Skeletal muscle tissue (tissue), 4 donors: ENCODE results near the gene FBXW7. TPM values are rescaled to one million over a fixed set of nuclear protein-coding genes. Genes with fewer than 3 reads are reported as not detected.

Experiments used
- H3K27ac ChIP-seq: one replicate; pipeline ENCODE4 v1.7.0; 2013; ENCODE audit warnings: mild to moderate bottlenecking, low read depth, low read length, inconsistent platforms
- H3K27me3 ChIP-seq, 3 donors: one replicate each; pipeline ENCODE4 v1.7.0; 2013; ENCODE audit warnings: low read length in 3 of 3; ENCODE audit not compliant: control insufficient read depth in 3 of 3, insufficient read depth in 3 of 3
- H3K36me3 ChIP-seq, 3 donors: one replicate each; pipeline ENCODE4 v1.7.0; 2013; ENCODE audit warnings: low read length in 3 of 3; ENCODE audit not compliant: control insufficient read depth in 3 of 3, insufficient read depth in 3 of 3
- H3K4me1 ChIP-seq, 3 donors: one replicate each; pipeline ENCODE4 v1.7.0; 2013; ENCODE audit warnings: low read length in 3 of 3, mild to moderate bottlenecking in 3 of 3; ENCODE audit not compliant: control insufficient read depth in 3 of 3, insufficient read depth in 3 of 3
- H3K4me3 ChIP-seq, 3 donors: one replicate each; pipeline ENCODE4 v1.7.0; 2013; ENCODE audit warnings: low read length in 3 of 3
- H3K9ac ChIP-seq, 3 donors: one replicate each; pipeline ENCODE4 v1.7.0; 2013; ENCODE audit warnings: low read length in 3 of 3, mild to moderate bottlenecking in 3 of 3, moderate library complexity in 2 of 3, low read depth in 1 of 3
- H3K9me3 ChIP-seq, 3 donors: one replicate each; pipeline ENCODE4 v1.7.0; 2013; ENCODE audit warnings: low read length in 3 of 3; ENCODE audit not compliant: control insufficient read depth in 3 of 3
- total RNA-seq: library from RNA; depleted of rRNA; stranded (reverse); fragments of >200 nt; gene quantifications from one replicate; pipeline ENCODE4 v1.2.3, GENCODE V29; 2014
- donor health status: Osteomylitis.

Gene FBXW7
- total RNA-seq, 1 donor from 2014 or later: 102 TPM

DNA sequence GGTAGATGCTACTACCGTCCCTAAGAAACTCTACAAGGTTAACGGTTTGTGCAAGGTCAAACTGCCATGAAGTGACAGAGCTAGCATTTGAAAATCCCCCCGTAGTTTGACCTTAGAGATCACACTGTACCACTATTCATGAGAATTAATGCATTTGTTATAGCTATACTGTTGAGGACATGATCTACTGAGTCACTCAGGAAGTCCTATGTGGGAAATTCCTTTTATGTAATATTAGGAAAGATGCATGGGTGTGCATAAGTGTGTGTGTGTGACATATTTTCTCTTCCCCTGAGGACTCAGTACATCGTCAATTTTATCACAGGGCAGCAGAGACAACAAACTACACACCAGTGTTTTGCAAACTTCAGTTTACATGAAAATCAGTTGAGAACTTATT lies 141.1 kb downstream of the FBXW7 start:
- Histone ChIP-seq H3K9ac (no peak overlapping the region), H3K4me1 (no peaks in the 10 kb centered on the region), H3K4me3 (no peak overlapping the region), H3K9me3 (no peaks in the 10 kb centered on the region), H3K27me3 (no peaks in the 10 kb centered on the region), H3K27ac (no peak overlapping the region), H3K36me3 (no peaks in the 10 kb centered on the region)

DNA sequence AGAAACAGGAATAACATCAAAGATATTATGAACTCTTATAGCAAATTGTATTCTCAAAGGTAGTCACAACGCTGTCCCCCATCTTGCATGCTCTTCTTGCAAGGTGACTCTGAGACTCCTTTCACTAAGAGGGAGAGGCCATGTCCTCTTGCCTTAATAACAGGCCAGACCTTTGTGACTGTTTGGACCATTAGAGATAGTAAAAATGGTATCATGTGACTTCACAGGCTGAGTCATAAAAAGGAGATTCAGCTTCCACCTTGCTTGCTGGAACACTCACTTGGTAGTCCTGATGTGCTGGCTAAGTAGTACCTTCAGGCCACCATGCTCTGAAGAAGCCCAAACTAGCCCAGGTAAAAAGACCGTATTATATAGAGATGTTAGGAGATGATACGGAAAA lies 143.8 kb downstream of the FBXW7 start:
- Histone ChIP-seq H3K4me3 (no peak overlapping the region), H3K36me3 (no peaks in the 10 kb centered on the region), H3K27ac (no peak overlapping the region), H3K27me3 (no peaks in the 10 kb centered on the region), H3K9me3 (no peaks in the 10 kb centered on the region), H3K4me1 (no peaks in the 10 kb centered on the region), H3K9ac (no peak overlapping the region)

DNA sequence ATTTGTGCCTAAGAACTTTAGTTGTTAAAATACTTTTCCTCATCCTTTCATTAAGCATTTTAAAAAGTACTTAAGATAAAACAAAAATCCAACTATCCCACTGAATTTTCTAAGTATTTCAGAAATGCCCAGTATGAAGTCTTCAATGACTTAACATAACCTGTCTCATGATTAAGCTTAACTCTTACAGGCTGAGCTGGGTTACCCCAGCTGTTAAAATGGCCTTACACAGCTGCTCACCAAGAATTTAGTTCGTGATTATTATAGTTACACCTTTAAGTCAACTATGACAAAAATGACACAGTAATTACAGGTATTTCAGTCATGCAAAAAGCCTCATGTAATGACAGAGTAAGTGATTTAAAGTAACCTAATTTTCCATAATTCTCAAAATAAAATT lies 145.7 kb downstream of the FBXW7 start:
- H3K4me1 ChIP-seq: no peaks in the 10 kb centered on the region
- no peak overlapping the region for H3K9ac ChIP-seq
- no peak overlapping the region for H3K27ac ChIP-seq
- H3K4me3 ChIP-seq: no peak overlapping the region
- no peaks in the 10 kb centered on the region for H3K27me3 ChIP-seq
- no peaks in the 10 kb centered on the region for H3K36me3 ChIP-seq
- H3K9me3 ChIP-seq: no peaks in the 10 kb centered on the region

DNA sequence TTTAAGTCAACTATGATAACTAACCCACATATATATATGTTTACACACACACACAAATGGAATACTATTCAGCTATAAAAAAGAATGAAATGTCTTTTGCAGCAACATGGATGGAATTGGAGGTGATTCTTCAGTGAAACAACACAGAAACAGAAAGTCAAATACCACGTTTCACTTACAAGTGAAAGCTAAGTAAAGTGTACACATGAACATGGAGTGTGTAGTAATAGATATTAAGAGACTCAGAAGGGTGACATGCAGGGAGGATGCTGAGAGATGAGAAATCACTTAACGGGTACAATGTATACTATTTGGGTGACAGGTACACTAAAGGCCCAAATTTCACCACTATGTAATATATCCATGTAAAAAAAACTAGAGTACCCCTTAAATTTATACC lies 146.5 kb downstream of the FBXW7 start:
- Histone ChIP-seq H3K27me3 (no peaks in the 10 kb centered on the region), H3K9ac (no peak overlapping the region), H3K27ac (no peak overlapping the region), H3K9me3 (no peaks in the 10 kb centered on the region), H3K36me3 (no peaks in the 10 kb centered on the region), H3K4me3 (no peak overlapping the region), H3K4me1 (no peaks in the 10 kb centered on the region)

DNA sequence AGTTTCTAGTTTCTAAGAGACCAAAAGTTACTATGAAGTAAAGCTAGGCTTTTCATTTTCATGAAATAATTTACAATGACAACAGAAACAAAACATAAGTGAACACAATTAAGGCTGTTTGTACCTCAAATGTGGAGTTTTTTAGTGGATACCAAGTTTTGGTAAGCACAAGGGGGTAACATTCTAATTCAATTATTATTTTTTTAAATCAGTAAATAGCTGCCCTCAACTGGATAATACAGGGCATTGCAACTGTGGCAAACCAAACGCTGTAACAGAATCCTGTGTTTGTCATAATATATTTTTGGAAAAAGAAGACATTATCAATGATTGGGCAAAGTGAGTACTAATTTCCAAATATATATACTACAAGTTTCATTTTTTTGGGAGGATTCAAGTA lies 150.3 kb downstream of the FBXW7 start:
- no peaks in the 10 kb centered on the region for H3K4me1 ChIP-seq
- H3K27me3 ChIP-seq: no peaks in the 10 kb centered on the region
- no peaks in the 10 kb centered on the region for H3K36me3 ChIP-seq
- H3K9me3 ChIP-seq: no peaks in the 10 kb centered on the region
- no peak overlapping the region for H3K27ac ChIP-seq
- no peak overlapping the region for H3K4me3 ChIP-seq
- H3K9ac ChIP-seq: no peak overlapping the region

DNA sequence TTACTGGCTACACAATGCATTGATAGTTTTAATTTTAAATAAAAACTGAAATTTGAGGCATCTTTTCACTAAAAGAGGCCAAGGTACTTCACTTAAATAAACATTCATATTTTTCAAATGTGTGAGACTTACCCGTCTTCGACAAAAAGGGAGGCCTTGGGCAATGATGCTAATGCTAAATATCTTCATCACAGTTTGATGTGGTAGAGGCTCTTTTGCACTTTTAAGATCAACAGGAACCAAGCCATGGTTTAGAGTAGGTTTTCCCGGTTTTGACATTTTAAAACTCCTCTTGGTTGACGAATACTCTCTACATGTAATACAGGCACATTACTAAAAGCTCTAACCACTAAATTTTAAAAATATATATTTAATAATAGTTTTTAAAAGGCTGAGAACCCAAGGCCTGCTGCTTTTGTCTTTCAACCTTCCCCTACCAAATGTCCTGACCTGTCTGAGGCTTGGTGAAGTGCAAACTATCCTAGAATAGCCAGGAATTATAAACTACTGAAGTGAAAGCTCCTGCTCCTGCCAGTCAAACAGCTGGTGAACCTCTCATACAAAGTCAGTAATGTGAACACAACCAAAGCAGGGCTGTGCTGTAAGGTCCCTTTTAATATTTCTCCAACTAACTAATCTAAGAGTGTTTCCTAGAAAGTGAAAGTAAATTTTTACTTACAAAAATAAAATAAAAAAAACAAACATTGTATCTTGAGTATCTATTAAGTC lies 153.7 kb downstream of the FBXW7 start:
- H3K9me3 ChIP-seq: no peaks in the 10 kb centered on the region
- no peaks in the 10 kb centered on the region for H3K36me3 ChIP-seq
- peak overlapping the region; percentile 82 for H3K27ac ChIP-seq
- peak overlapping the region; percentile 59 to 82 (median 64) for H3K4me3 ChIP-seq
- peak overlapping the region; percentile 81 to 98 (median 90) for H3K9ac ChIP-seq
- H3K27me3 ChIP-seq: no peaks in the 10 kb centered on the region
- no peaks in the 10 kb centered on the region for H3K4me1 ChIP-seq

DNA sequence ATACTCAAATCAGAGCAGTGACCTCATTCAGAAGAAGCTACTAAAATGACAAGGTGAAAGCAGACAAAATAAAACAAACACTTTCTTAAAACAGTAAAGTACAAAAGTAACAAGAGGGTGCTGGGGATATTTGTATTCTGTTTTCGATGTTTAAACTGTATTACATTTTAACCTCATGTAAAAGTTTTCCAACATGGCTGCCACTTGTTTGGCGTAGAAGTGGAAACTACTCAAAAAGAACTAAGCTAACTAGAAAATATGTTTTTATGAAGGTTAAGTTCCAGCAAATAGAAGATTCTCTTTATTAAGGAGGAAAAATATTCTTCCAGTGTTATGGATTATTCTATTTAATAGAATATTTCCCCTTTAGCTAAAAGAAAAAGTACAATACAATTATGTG lies 155.0 kb downstream of the FBXW7 start:
- Histone ChIP-seq H3K9me3 (no peaks in the 10 kb centered on the region), H3K27ac (peak overlapping the region; percentile 82), H3K9ac (peak overlapping the region; percentile 81 to 98 (median 90)), H3K27me3 (no peaks in the 10 kb centered on the region), H3K4me1 (peaks cover 0 to 3% (median 0%) of the 10 kb centered on the region in 3 donors), H3K4me3 (peak overlapping the region; percentile 59 to 82 (median 64)), H3K36me3 (no peaks in the 10 kb centered on the region)

DNA sequence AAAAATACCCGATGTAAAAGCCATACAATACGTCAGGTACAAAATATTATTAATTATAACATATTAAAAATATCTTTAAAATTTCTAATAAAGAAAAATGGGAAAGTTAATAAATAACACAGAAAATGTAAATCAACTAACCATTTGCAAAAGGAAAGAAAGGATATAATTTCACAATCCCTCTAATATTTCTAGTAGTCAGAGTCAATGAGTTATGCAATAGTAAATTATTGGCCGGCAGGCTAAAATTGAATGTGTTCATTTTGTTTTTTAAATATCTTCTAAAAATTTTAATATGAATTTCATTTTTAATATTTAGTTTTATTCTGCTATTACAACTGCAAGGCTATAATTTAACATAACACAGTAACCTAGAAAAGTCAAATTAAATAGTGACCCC lies 155.7 kb downstream of the FBXW7 start:
- H3K9ac ChIP-seq: peak overlapping the region; percentile 81 to 98 (median 90)
- H3K36me3 ChIP-seq: no peaks in the 10 kb centered on the region
- H3K27ac ChIP-seq: peak overlapping the region; percentile 82
- H3K4me1 ChIP-seq: peaks cover 0 to 3% (median 0%) of the 10 kb centered on the region in 3 donors
- H3K4me3 ChIP-seq: peak overlapping the region; percentile 59 to 82 (median 64)
- no peaks in the 10 kb centered on the region for H3K27me3 ChIP-seq
- H3K9me3 ChIP-seq: no peaks in the 10 kb centered on the region

DNA sequence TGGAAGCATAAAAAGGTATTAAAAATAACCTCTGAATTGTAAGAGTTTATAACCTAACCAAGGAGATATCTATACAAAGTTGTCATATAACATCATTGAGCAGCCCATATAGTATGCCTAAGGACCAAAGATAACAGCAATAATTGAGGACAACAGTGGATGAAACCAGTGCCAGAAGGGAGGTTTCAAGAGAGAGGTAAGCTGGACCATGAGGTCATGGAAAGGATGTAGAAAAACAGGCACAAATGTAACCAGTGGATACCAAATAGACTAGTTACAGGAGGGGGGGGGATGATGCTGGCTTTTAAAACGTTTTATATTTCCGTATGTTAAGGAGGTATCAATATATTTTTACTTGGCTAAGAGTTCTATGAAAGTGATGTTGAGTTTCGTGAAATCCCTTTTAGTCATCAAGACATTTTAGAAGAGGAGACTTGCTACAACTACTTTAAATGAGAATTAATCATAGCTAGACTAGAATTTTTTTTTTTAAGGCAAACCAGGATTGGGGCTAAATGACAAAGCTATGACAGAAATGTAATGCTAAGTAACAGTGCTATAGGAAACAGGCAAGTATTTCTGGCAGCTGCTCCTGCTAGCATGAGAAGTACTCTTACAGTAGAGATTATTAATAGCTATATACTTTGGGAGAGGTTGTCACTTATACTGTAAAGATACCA lies 161.1 kb downstream of the FBXW7 start:
- no peaks in the 10 kb centered on the region for H3K27me3 ChIP-seq
- H3K36me3 ChIP-seq: no peaks in the 10 kb centered on the region
- peaks cover 5 to 14% (median 6%) of the 10 kb centered on the region in 3 donors for H3K4me1 ChIP-seq
- H3K4me3 ChIP-seq: no peak overlapping the region
- H3K9me3 ChIP-seq: no peaks in the 10 kb centered on the region
- peak overlapping the region; percentile 17 for H3K27ac ChIP-seq
- H3K9ac ChIP-seq: no peak overlapping the region

DNA sequence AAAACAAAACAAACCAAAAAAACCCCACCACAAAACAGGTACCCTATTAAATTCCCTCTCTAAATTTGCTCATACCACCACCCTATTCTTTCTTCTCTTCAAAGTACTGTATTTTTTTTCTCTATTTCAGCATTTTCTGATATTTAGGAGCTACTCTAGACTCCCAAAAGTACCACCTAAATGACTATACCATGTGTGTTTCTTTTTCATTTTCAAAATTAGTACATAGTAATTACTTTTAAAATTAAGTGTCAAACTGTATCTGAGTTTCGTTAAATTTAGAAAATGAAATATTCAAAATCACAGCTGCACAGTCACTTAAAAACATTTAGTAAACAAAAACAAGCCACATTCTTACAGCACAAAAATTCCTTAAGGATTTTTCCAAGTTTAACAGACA lies 161.7 kb downstream of the FBXW7 start:
- Histone ChIP-seq H3K9ac (no peak overlapping the region), H3K27me3 (no peaks in the 10 kb centered on the region), H3K4me1 (peaks cover 5 to 16% (median 7%) of the 10 kb centered on the region in 3 donors), H3K4me3 (no peak overlapping the region), H3K27ac (no peak overlapping the region), H3K36me3 (no peaks in the 10 kb centered on the region), H3K9me3 (no peaks in the 10 kb centered on the region)
